NCI-H1417 (cell line): ENCODE results near the gene PLEK2.

Source experiments
- DNase-seq, 3 experiments: peaks; one replicate each; lab custom pipeline; 2025; lab: John Stamatoyannopoulos, UW

Gene PLEK2

DNA sequence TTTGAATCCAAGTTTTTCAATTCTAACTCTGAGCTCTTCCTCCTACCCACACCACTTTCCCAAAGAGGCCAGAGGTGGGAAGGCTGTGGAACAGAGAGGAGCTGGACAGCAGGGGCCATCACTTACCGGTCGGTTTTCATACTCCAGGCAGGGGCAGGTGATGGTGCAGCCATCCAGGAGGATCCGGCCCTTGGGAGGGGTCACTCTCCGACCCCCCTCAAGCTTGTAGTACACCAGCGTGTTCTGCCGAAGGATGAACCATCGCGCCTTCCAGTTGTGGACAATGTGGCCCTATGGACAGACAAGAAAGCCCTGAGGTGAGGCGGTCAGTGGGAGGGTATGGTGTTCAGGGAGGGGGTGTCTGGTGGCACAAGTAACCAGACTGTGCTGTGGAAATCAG, 14.4 kb downstream of the PLEK2 start:
- DNase-seq = no peak

DNA sequence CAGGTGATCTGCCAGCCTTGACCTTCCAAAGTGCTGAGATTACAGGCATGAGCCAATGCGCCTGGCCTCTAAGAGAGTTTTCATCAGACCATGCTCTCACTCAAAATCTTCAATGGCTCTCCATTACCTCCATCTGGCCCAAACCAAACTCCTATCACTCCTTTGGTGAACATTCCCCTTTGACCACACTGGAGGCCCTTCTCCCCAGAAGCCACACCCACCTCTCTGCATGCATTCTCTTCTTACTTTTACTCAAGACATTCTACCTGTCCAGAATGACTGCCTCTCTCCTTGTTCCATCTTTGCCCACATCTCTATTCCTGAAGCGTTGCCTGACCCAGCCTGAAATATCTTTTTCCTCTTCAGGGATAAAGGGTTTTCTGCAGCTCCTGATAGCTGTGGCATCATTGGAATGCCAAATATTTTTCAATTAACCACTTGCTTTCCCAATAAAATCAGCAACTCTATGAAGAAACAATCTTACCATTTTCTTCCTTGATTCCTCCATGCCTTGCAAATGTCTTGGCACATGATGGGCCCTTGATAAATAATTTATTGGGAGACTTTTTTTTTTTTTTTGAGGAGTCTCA, 15.5 kb downstream of the PLEK2 start:
- no peak for DNase-seq

DNA sequence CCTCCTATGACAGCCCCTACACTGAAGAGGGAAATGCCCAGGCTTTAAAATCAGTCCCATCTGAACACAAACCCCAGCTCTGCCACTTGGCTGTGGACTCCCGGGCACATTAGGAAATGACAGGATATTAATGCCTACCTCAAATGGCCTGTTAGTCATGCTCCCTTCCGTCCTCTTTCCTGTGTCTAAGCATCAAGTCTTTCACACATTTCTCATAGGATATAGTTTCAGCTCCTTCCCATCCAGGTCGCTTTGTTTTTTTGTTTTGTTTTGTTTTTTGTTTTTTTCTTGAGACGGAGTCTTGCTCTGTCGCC, 16.1 kb downstream of the PLEK2 start:
- no peak for DNase-seq

DNA sequence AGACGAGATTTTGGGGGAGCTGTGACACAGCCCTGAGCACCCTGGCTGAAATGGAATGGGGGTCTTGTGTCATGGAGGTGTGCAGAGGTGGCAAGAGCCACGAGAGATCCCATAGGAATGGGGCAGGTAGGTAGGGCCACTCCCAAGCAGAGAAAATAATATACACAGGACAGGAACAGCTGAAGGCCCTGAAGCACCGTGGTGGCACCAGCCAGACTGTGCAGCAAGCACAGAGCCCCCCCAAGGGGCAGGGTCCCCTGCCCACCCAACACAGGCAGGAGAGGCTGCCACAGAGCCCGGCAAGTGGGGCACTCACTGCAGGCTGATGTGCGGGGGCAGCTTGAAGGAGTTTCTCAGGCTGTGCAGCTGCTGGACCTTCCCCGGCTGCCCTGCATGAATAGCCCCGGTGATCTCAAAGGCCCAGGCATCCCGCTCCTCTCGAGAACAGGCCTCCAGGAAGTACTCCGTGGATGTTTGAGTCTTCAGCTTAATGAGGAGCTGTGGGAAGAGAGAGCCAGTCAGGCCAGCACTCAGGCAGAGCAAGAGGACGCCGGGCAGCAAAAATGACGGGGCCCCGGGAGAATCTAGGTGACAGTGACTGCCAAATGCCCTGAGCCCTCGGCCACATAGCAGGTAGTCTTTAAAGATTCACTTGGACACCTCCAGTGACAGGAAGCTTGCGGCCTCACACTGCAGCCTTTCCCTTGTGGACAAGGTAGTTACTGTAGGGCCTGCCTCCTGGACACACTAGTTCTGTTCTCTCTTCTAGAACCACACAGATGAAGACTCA, 16.7 kb downstream of the PLEK2 start:
- no peak for DNase-seq

DNA sequence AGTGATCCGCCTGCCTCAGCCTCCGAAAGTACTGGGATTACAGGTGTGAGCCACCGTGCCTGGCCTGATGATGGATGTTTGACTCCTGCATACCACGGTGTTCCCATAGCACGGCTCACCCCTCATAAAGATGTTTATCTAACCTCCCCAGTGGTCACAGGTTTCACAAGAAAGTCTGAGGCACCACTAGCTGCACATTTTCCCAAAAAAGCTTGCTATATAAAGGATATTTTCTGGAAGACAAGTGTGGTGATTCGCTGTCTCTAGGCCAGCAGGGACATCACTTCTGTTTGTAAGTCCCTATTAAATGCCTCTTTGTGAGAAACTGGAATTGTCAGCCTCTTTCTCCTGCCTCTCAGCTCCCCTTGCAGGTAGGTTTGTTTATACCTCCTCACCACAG, 18.3 kb downstream of the PLEK2 start:
- no peak for DNase-seq

DNA sequence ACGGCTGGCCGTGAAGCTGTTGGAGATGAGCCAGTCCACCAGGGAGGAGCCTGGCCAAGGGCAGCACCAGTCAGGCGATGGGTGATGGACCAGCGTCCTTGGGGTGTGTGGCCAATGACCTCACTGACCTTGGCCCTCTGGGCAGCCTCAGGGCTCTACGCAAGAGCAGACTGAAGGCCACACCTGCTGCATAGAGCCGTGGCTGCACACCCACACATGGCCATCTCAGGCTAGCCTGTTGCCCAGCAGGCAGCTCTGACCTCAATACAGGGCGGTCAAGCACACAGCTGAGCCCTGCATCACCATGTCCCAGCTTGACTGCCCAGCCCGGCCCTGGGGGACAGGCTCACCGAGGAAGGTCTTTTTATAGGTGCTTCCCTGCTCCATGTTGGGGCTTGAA, 19.2 kb downstream of the PLEK2 start:
- DNase-seq = no peak

DNA sequence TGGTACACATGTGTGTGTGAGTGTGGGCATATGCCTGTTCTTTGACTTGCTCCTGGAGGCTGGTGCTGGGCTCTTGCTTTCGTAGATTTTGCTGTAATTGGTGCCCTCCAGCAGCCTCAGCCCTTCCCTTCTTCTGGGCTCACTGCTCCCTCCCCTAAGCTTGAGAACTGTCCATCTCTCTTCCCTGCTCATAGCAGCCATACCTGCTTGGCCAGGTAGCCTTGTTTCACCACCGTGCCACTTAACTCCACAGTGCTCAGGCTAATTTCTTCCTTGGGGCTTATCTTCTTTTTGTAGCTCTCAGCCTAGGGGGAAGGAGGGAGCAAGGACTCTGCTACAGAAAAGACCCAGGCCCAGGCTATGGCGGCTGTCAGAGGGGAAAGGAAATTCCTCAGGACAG, 19.8 kb downstream of the PLEK2 start:
- DNase-seq = no peak

DNA sequence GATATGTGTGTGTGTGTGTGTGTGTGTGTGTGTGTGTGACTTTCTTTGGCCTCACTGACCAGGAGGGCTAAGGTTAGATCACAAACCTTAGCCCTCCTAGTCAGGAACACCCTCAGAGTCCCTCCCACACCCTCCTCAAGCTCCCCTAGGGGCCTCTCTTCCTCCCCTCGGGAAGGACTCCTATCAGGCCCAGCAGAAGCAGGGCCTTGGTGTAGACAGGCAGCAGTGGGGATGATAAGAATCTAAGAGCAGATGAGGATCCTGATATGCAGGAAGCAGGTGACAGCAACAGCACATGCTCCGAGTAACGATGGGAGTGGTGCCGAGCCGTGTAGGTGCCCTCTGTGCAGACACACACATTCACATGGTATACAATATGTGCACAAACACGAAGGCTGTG, 20.7 kb downstream of the PLEK2 start:
- DNase-seq = no peak

DNA sequence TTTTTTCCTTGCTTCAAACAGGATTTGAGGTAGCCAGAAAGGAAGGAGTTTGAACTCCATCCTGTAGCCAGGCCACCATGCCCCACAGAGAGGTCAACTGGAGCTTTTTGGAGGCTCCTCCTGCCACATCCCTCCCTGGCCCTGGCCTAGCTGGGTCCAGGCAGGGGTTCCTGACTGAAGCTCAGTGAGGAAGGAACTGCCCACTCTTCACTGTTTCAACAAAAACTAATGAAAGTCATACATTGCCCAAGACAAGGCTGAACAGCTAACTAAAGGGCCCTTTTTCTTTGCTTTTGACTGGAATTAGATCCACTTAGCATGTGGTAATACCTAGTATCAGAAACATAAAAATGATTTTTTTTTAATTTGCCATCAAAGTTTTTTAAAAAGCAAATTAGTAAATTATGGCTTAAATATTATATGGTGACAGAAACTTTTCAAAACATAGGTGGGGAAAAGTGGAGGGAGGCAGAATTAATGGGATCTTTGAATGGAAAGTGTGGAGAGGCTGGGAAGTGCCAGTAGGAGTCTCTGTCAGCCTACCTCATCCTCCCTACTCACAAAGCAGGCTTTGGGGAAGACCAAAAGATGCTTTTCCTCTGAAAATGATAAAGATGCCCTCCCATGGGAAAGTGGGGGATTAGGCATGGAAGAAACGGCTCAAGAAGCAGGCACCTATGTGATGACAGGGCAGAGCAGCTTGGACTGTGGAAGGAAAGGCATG, 22.0 kb downstream of the PLEK2 start:
- DNase-seq = no peak

DNA sequence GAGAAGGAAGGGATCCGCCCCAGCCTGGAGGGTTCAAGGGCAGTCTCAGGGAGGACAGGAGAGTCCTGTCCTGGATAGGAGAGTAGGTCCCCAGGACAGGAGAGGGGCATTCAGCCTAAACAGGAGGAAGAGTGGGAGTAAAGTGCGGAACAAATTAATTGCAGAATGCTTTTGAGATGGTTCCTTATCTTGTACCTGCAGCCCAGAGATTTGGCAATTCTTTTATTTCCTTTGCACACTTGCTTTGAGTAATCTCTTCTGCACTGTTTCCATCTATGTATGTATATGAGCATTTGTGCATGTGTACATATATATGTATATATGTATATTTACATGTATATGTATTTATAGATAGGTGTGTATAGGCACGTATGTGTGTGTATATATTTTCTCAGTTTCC, 22.7 kb downstream of the PLEK2 start:
- DNase-seq = no peak

DNA sequence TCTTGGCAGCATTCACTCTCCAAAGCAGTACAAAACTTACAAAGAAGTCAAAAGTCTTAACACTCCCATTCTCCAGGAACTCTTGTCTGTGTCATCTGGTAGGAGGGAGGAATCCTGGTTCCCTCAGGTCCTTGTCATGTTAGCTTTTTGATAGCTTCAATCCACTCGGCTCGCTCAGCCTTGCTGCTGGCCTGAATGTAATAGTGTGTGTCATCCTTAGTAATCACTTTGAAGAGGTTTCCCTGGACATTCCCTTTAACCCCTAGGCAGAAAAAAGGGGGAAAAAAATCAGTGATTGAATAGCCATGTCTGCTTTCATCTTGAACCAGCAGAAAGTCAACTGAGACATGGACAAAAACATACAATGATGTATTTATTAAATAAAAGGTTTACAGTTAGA, 24.8 kb downstream of the PLEK2 start:
- DNase-seq = no peak

DNA sequence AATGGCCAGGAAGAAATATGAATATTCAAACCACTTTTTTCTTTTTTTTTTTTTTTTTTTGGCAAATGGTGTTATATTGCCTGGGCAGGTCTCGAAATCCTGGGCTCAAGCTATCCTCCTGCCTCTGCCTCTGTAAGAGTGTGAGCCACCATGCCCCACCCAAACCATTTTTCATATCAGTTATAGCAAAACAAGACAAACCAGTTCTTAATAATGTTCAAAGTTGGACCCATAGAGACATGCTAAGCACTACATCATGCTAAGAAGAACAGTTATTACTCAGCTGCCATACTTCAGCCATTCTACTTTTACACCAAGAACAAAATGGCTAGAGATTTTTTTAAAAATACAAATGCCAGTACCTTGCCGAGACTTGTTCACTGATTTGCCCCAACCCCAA, 26.3 kb downstream of the PLEK2 start:
- DNase-seq = no peak

DNA sequence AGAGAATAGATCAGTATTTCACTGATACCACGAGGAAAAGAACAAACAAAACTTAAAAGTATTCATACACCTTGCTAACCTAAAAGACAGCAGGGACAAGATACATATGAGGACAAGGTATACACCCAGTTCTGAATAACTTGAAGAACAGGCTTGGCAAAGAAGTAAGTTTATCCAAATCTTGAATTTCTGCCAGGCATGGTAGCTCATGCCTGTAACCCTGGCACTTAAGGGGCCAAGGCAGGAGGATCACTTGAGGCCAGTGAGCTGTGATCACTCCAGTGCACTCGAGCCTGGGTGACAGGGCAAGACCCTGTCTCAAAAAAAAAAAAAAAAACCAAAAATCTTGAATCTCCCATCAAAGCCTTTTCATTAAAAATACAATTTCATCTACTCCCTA, 26.8 kb downstream of the PLEK2 start:
- no peak for DNase-seq

DNA sequence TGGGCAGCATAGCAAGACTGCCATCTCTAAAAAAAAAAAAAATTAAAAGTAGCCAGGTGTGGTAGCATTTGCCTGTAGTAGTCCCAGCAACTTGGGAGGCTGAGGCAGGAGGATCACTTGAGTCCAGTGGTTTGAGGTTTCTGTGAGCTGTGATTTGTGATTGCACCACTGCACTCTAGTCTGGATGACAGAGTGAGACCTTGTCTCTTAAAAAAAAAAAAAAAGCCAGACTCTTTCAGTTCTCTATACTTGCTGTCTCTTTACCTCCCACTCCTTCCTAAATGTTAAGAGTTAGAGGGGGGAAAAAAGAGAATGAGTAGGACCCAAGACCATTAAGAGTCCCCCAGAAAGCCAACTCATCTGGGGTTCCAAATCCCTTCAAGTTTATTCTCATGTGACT, 34.0 kb downstream of the PLEK2 start:
- no peak for DNase-seq

DNA sequence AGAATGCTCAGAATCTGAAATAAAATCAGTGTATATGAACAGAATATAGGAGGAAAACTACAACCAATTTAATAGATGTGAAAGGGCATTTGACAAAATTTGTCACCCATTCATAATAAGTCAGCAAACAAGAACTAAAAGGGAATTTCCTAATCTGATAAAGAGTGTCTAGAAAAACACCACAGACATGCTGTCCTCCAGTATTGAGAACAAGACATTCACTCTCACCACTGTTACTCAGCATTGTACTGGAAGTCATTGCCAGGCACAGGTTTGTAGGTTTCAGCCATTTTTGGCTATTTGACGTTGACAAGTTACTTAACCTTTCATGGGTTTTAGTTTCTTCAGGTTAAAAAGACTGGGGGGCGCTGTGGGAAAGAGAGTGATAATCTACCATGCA, 38.6 kb downstream of the PLEK2 start:
- no peak for DNase-seq

DNA sequence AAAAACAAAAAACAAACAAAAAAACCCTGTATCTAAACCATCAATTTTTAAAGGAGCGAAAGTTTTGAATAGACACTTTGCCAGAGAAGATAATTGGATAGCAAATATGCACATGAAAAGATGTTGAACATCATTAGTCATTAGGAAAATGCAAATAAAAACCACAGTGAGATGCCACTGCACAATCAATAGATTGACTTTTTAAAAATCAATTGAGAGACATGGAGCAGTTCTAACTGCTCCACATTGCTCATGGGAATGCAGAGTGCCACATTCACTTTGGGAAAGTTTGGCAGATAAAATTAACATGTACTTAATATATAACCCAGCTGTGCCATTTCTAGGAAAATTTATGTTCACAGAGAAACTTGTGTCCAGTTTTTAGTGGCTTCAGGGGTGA, 39.1 kb downstream of the PLEK2 start:
- DNase-seq = no peak

DNA sequence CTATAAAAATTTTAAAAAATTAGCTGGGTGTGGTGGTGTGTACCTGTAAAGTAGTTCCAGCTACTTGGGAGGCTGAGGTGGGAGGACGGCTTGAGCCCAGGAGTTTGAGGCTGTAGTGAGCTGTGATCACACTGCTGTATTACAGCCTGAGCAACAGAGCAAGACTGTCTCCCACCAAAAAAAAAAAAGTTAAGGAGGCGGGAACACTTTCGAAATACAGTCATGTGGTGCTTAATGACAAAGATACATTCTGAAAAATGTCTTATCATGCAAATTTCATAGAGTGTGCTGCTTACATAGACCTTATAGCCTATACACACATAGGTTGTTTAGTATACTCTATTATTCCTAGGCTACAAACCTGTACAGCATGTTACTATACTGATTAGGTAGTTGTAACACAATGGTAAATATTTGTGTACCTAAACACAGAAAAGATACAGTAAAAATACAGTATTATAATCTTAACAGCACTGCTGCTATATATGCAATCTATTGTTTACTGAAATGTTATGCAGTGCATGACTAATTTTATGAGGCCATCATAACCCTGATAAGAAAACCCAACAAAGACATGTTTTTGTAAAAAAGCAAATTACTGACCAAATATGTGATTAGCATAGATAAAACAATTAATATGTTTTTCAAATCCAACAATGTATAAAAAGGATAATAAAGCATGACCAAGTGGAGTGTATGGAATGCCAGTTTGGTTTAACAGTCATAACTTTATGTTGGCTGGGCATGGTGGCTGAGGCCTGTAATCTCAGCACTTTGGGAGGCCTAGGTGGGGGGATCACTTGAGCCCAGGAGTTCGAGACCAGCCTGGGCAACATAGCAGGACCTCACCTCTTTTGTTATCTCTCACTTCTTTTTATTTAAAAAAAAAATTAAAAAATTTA, 40.5 kb downstream of the PLEK2 start:
- no peak for DNase-seq

DNA sequence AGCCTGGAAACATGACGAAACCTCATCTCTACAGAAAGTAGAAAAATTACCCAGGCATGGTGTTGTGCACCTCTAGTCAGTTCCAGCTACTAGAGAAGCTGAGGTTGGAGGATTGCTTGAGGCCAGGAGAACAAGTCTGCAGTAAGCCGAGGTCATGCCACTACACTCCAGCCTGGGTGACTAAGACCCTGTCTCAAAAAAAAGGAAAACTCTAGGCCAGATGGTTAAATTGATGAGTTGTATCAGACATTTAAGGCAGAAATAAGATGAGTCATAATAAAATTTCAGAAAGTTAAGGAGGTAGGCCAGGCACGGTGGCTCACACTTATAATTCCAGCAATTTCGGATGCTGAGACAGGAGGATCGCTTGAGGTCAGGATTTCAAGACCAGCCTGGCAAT, 41.1 kb downstream of the PLEK2 start:
- no peak for DNase-seq

DNA sequence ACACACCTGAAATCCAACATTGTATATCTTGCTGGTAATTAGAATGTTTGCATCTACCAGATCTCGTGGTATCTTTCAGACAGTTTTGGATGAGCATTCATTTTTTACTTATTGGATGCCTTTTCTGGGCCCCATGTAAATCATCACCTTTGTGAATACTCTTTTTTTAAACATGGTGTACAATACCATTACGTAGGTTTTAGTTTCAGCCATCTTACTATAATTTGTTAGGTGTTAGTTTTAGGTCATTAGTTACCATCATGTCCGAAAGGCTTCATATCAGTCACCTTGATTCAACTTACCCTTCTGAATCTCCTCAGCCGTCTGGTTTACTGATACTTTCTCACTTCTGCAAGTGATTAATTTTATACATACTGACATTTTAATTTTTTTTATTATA, 46.5 kb downstream of the PLEK2 start:
- DNase-seq = no peak

DNA sequence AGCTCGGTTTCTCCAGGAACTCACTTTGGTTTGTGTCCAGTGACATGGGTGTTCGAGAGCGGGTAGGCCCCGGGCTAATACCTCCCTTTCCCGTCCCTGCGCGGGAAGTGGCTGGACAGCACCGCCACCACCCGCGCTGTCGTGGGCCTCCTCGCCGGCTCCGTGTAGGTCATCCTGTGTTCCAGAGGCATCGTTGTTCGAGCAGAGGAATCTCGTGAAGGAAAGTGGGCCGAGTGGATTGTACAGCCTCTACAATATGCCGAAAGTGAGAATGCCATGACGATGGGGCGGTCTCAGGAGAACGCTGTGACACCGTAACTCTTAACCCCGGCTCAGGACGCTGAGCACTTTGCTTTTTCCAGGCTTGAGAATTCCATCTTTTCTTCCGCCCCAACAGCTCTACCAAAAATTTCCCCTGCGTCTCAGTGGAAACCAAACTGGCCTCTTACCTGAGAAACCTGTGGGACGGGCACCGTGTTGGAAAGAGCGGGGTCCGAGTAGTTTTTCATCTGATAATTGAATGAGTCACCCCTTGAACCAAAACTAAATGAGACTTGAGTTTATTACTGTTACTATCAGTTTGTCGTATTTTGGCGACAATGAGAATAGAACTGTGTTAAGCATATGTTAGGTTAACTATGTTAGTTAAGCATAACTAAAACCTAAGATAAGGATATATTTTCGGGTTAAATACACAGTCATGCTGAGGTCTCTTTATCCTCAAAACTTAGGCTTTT, 51.3 kb downstream of the PLEK2 start:
- DNase-seq = no peak

DNA sequence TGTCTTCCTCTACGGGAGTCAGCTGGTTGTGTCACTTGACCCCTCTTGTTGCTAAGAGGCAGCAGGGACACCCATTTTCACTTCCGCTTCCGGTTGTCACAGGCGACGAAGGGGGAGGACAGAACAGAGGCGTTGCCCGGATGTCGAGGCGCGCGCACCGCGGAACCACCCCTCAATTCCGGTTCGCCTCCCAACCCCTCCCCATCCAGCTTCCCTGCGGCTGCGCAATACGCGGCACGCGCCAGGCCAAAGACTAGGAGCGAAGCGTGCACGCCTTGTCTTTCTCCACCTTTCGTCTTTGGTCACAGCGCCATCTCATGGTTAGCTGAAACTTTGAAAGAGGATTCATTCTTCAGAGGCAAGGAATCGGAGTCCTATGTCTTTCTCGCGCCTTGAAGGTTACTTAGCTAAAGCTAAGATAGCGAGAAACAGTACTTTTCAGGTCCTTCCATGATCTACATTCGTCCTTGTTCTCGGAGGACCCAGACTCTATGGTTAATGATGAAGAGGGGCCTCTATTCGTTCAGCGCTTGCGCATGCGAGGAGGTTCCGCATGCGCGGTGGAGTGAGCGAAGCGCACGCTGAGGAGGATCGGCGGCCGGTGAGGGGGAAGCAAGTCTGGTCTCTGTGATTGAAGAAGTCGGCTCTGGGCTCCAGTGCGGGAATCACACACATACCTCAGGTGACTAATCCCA, 52.0 kb downstream of the PLEK2 start, which contains the start of the genes ATP6V1D and EIF2S1:
TSS of gene ATP6V1D (minus strand) at position 30 of the 695 bp plus-strand sequence. CDS start 106 bp downstream, outside the sequence.
TSS of gene EIF2S1 (plus strand) at position 554 of the 695 bp plus-strand sequence. CDS start 4,440 bp downstream, outside the sequence.
- DNase-seq = peak; percentile 92 to 100 (median 98)
